ENCODE results near the gene ADAM22.

- TF ChIP-seq GATA2 (CRISPR knock-in tag; IDR thresholded peaks at IDR 0.05) (peak; percentile 62), CHD2 (IDR thresholded peaks at IDR 0.05; ENCODE audit: low read length, partially characterized antibody) (peak; percentile 61), YY1 (IDR thresholded peaks at IDR 0.05; ENCODE audit: low read depth) (no peak), USF2 (IDR thresholded peaks at IDR 0.05; ENCODE audit: borderline replicate concordance, low read depth, low read length) (no peak), PBX3 (IDR thresholded peaks at IDR 0.05) (no peak)
- TF ChIP-seq, protein P1, sequence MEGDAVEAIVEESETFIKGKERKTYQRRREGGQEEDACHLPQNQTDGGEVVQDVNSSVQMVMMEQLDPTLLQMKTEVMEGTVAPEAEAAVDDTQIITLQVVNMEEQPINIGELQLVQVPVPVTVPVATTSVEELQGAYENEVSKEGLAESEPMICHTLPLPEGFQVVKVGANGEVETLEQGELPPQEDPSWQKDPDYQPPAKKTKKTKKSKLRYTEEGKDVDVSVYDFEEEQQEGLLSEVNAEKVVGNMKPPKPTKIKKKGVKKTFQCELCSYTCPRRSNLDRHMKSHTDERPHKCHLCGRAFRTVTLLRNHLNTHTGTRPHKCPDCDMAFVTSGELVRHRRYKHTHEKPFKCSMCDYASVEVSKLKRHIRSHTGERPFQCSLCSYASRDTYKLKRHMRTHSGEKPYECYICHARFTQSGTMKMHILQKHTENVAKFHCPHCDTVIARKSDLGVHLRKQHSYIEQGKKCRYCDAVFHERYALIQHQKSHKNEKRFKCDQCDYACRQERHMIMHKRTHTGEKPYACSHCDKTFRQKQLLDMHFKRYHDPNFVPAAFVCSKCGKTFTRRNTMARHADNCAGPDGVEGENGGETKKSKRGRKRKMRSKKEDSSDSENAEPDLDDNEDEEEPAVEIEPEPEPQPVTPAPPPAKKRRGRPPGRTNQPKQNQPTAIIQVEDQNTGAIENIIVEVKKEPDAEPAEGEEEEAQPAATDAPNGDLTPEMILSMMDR (IDR thresholded peaks at IDR 0.05), result no peak
These were observed 79.9 kb downstream of the ADAM22 start for GRCh38 chr7:88013981-88014380.

Data from SK-N-SH (cell line).